GM12864 (cell line): Measurements from ENCODE around the gene CALB2.
"Not testable (repeated sequence)": the region's sequence is repeated elsewhere in the genome, so short reads cannot be mapped to it uniquely, and the experiment has no call there.

Experiments used
- DNase-seq: peaks from one replicate; pipeline ENCODE4 v3.0.0-alpha.2; 2011; ENCODE audit warnings: low read depth
- H3K4me3 ChIP-seq: 2 replicates; pipeline ENCODE4 v1.5.1; 2011; ENCODE audit warnings: mild to moderate bottlenecking, low read depth, low read length, control low read depth
- CTCF ChIP-seq: IDR thresholded peaks from 2 replicates; pipeline ENCODE4 v1.5.1; 2011; ENCODE audit warnings: low read depth, mild to moderate bottlenecking, moderate library complexity, low read length, control low read depth, inconsistent platforms; ENCODE audit errors: missing control alignments

Gene CALB2, protein sequence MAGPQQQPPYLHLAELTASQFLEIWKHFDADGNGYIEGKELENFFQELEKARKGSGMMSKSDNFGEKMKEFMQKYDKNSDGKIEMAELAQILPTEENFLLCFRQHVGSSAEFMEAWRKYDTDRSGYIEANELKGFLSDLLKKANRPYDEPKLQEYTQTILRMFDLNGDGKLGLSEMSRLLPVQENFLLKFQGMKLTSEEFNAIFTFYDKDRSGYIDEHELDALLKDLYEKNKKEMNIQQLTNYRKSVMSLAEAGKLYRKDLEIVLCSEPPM

DNA sequence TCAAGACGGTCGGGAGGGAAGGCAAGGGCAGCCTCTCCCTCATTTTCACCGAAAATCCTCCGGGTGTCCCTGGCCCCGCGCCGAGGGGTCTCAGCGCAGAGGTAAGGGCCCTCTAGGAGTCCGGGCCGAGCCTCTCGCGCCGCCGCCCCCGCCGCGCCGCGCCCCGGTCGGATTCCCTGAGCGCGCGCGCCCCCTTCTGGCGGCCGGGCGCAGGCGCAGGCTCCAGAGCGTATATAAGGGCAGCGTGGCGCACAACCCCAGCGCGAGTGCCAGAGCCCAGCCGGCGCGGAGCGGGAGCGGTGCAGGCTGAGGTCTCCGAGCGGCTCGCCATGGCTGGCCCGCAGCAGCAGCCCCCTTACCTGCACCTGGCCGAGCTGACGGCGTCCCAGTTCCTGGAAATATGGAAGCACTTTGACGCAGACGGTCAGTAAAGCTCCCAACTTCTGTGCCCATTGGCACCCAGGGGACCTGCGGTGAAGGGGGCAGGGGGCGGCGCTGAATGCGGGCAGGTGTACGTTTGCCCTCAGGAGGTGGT, at the start of gene CALB2:
TSS of gene CALB2 (plus strand) at position 260 of the 535 bp plus-strand sequence. CDS start at position 330, 70 bp downstream.
- no peak for DNase-seq
- TF ChIP-seq CTCF = peak; percentile 76
- no peak within 1 kb of the TSS for H3K4me3 ChIP-seq

DNA sequence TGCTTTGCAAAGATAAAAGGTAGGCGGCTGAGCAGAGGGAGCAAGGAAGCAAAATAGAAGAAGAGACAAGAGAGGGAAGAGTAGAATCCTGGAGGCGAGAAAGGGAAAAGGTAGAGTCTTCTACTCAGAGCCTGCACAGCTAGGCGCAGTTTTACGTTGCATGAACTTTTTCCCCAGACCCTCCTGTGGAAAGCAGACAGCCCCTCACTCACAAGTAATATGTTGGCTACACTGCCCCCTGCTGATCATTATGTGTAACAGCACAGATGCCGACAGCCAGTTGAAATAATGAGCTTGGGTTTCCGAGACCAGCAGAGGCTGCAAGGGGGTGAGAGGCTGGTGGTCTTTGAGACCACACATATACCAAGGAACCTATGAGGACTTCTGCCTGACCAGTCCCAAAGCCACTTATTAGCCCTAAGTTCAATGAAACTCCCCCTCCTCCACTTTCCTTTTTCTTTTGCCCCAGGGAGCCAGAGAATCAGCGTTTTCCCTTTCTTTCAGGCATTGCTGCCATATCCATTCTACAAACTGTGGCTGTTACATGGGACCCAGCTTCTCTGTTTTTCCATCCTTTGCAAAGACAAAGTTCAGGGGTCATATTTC, 46.9 kb upstream of the CALB2 start:
- no peak for DNase-seq
- H3K4me3 ChIP-seq = no peak overlapping the region
- peak; percentile 84 for TF ChIP-seq CTCF

GRCh38 chr16:71313591-71313990, 44.9 kb upstream of the CALB2 start:
- not testable (repeated sequence) for DNase-seq, H3K4me3 ChIP-seq

DNA sequence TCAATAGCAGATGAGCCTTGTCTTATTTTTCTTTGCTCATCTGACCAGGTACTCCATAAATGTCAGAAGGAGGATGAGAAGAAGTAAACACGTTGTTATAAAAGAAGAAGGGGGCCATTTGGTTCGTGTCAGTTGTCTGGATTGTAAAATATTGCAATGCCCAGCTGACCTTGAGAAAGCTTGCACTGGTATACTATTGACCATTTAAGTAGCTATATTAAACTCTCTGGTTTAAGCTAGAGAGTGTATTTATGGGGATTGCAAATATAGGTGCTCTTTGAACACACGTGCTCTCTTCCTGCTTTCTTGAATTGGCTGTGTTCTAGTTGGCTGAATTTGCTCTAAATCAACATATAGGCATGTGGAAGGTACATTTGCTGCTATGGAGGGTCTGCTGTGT, 43.3 kb upstream of the CALB2 start:
- DNase-seq = no peak
- TF ChIP-seq CTCF = no peak

DNA sequence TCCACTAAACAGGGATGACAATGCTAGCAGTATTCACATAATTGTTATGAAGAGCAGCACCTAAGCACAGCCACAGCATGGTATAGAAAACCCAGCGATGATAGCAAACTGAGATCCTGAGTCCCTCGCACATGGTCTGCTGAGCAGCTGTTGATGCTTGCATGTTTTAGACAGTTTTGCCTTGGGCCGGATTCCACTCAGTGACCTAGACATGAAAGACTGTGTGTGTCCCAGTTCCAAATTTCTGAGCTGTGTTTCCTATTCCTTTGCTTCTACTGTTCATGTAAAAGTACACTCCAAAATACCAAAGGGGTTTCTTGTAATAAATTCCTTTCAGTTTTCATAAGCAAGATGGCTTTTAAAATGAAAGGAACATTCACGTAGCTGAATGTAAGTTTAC, 38.5 kb upstream of the CALB2 start:
- DNase-seq = no peak
- no peak overlapping the region for H3K4me3 ChIP-seq
- no peak for TF ChIP-seq CTCF

More for the DNA sequence above, 43.3 kb upstream of the CALB2 start:
- no peak overlapping the region for H3K4me3 ChIP-seq

GRCh38 chr16:71327720-71328119, 30.8 kb upstream of the CALB2 start:
- H3K4me3 ChIP-seq = no peak overlapping the region
- no peak for TF ChIP-seq CTCF
- DNase-seq = no peak

GRCh38 chr16:71328151-71328550, 30.4 kb upstream of the CALB2 start:
- DNase-seq = no peak
- H3K4me3 ChIP-seq = no peak overlapping the region
- TF ChIP-seq CTCF = no peak
